ENCODE data around the gene NUP133.
"Not testable (repeated sequence)": the region's sequence is repeated elsewhere in the genome, so short reads cannot be mapped to it uniquely, and the experiment has no call there.

Gene NUP133

DNA sequence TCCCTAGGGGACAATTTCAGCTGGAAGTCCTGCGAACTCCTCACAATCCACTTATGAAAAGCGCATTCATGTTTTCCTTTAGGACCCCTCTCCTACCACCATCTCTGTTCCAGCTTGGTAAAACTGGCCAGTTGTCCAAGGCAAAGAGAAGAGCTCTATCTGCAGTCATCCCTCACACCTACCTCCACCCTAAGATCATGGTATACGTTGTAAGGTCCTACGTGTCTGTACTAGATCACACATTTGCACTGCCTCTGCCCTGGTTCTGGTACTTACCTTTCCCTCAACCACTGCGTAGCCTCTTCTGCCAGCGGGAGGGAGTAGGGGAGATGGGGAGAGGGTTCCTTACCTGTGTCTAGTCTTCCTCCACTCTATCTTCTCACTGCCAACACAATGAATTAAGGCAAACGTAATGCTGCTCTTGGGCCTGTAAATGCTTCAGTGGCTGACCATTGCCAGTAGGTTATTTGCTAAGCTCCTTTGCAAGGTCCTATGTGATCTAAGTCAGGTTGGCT, 739 bp upstream of the NUP133 start:
- no peak for DNase-seq

DNA sequence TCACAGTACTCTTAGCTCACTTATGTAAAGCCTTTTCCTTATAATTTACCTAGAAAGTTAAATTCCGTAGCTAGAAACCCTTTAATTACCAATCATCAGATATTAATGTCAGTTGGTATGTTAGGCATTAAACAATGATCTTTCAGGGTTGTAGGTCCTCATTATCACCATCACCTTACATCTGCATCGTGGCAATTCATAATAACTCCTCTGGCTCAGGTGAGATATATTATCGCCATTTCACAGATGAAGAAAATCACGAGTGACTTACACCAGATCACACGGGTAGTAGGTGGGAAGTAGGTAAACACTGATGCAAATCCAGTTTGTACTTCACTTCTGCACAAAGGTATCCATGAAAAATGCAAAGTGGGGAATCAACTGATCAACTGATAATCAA, 639 bp downstream of the NUP133 start:
- DNase-seq, result no peak

DNA sequence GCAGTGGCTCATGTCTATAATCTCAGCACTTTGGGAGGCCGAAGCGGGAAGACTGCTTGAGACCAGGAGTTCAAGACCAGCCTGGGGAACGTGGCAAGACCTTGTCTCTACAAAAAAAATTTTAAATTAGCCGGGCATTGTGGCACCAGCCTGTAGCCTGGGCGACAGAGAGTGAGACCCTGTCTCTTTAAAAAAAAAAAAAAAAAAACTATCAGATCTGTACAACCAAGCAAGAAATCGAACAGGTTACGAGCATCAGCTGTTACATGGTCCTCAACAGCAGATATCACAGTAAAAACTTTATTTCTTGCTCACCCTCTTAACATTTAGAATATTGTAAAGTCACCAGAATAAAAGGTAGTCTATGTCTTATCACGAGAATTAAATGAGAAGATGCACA, 1.5 kb downstream of the NUP133 start:
- DNase-seq, result no peak

DNA sequence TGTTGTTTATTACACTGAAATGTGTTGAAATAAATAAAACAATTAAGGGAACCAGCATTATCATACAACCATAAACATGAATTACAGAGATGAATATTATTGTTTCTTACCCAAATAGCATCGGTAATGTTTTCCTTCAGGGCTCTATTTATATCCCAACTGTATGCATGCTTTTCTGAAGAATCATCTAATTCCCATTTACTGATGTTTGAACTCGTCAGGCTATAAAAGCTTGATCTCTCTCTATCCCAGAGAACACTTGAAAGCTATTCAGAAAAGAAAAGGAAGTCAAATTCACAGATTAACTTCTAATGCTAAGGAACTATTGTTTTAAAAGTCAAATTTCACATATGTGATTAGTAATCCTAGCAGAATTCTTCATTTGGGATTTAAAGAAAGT, 12.4 kb downstream of the NUP133 start:
- DNase-seq, result no peak

DNA sequence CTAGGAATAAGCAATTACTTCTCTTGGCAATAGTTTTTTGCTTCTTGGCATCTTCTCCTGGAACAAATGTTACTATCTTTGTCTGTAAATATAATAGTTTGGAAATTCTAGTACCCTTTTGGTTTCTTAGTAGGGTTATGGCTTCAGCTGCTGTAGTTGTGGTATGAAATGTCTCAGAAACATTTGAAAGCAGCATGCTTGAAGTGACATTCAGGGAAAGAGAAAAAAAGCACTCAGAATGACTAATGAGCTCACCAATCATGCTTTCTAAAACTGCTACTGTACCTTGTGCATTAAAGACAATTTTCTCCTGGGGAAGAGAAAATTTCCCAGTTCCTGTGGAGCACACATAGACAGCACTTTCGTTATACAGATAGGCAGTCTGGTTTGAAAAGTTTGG, 21.0 kb downstream of the NUP133 start:
- no peak for DNase-seq

DNA sequence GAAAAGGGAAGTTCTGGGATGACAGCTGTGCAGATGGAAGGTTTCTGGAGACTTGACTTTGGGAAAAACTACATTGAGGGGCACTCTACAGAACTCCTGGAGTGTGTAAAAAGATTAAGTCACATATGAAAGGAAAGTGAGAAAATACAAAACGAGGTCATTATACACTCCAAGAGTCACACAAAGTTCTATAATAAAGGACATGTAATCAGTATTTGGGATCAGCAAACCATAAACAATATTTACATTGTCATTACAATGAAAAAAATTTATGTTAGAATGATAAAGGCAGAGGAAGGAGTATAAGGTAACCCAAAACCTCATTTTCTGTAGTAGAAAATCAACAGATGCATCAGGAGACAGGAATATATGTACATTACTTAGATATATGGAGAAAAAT, 22.8 kb downstream of the NUP133 start:
- DNase-seq, result no peak

DNA sequence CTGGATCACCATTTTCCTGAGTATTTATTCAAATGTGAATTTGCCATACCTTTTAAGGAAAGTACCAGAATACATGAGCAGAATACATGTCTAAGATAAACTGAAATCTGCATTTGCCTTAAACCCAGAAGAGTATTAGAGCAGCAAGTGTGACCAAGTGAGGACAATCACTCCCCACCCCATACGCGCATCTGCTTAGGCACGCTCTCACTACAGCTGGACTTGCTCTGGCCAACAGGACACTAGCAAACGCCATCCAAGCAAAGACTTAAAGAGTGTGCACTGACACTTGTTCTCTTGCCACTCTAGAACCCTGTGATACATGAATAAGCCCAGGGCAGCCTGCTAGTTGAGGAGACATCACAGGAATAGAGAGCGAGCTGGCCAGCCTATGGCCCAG, 25.6 kb downstream of the NUP133 start:
- no peak for DNase-seq

DNA sequence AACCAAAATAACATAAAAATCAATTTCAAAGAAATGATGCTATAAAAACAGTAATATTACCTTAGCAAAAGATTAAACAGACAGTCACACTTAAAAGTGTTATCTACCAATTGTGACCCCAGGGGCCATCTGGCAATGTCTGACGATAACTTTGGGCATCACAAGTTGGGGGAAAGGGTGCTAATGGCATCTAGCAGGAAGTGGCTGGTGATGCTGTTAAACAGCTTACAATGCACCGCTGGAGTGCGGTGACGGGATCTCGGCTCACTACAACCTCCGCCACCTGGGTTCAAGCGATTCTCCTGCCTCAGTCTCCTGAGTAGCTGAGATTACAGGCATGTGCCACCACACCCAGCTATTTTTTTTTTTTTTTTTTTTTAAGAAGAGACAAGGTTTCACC, 27.6 kb downstream of the NUP133 start:
- DNase-seq, result no peak

DNA sequence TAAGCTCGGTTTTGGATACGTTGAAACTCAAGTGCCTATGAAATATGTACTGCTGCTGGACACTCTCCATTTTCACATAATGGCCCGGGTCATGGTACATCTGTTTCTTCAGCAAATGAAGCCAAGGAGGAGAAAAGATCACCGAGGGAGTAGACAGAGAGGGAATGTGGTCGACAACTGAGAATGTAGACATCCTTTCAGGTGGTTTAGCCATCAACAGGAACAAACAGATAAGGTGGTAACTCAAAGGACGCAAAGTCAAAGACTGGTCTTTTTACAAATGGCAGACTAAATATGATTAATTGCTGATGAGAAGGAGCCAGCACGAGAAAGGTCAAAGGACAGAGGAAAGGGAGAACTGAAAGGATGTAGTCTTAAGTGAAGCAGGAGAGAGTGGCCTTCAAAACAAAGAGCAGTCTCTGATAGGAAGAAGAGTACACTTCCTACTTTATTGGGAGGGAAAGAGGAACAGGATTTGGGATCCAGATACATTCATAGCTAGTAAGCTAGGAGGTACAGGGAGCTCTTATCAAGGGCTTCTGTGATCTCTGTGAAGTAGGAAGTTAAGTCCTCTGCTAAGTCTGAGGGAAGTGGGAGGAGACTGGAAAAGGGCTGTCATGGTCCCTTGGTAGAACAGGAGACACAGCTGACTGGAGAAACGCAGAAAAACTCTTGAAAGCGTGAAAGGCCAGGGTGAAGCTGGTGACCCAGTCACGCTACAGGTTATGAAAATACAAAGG, 28.3 kb downstream of the NUP133 start:
- DNase-seq, result no peak

DNA sequence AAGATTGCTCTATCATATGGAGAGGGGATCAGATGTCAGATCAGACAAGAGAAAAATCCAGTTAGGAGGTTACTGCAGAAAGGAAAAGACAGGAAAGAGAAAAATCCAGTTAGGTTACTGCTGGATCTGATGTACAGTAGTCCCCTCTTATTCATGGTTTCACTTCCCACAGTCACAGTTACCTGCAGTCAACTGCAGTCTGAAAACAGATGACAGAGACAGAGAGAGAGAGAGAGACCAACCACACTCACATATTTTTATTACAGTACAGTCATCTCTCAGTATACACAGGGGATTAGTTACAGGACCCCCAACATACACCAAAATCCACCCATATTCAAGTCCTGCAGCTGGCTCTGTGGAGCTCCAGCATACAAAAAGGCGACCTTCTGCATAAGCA, 29.3 kb downstream of the NUP133 start:
- no peak for DNase-seq

DNA sequence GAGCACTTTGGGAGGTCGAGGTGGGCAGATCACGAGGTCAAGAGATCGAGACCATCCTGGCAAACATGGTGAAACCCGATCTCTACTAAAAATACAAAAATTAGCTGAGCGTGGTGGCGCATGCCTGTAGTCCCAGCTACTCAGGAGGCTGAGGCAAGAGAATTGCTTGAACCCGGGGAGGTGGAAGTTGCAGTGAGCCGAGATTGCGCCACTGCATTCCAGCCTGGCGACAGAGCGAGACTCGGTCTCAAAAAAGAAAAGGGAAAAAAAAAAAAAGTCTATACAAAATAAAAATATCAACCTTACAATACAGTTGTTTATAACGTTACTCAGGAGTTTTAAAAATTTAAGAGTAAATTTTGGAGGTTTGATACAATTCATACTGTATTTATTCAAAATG, 32.3 kb downstream of the NUP133 start:
- DNase-seq, result not testable (repeated sequence)

DNA sequence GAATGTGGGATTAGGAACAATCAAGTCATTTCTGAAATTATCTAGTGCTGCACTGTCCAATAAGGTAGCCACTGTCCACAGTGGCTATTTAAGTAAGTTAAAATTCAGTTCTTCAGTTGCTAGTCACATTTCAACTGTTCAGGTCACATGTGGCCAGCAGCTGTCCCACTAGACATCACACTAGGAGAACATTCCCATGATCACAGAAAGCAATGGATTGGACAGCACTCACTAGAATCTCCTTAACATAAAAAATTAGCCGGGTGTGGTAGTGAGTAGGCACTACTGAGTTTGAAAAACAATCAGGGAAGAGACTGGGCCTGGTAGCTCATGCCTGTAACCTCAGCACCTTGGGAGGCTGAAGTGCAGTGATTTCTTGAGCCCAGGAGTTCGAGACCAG, 33.6 kb downstream of the NUP133 start:
- no peak for DNase-seq

DNA sequence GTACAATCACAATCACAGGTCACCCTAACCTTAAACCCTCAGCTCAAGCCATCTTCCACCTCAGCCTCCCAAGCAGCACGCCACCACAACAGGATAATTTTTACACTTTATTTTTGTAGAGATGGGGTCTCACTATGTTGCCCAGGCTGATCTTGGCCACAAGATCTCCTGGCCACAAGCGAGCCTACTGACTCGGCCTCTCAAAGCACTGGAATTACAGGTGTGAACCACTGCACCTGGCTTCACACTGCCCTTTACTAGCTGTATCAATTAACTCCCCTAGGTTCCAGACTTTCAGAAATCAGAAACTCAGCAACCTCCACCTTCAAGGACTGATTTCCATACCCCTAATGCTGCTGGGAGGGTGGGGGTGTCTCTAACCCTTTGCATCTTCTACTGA, 37.0 kb downstream of the NUP133 start:
- no peak for DNase-seq

DNA sequence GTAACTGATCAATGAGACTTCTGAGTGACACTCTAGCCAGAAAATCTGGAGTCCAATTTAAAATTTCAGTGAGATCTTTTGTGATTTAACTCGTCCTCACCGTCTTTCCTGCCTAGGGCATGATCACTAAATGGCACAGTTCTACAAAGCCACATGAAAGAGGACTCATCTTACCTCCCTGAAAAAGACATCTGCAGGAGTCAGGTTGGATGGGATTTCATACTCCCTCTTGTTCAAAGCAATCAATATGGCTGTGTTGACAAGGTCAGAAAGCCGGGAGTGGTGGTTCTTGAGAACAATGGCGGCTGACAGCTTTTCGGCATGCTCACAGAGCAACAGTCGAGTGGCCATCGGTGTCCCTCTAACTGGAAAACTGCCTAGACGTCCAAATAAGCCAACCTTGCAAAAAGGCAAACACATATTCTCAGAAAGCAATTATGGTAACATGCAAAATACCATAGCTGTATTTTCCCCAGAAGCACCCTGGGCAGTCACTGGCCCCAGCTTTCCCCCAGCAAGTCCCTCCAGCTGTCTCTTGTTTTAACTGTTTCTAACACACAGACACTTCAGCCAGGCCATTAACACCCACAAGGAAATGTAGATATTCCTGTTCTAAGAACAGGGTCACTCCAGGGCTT, 37.6 kb downstream of the NUP133 start:
- no peak for DNase-seq

DNA sequence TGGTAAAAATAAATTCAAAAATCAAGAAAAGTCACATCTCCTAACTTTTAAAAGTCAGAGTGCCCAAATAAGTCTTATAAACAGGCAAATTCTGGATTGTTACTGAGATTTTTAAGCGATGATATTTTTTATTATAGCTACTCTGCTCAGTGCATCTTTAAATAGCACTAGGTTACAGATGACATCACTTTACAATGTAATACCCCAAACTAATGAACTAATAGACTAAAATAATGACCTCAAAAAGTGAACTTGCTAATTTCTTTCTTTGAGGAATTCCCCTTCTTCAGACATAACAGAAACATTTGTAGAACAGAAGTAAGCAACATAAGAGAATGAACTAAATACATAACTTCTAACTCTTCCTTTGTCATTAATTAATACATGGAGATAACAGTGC, 41.3 kb downstream of the NUP133 start:
- no peak for DNase-seq

DNA sequence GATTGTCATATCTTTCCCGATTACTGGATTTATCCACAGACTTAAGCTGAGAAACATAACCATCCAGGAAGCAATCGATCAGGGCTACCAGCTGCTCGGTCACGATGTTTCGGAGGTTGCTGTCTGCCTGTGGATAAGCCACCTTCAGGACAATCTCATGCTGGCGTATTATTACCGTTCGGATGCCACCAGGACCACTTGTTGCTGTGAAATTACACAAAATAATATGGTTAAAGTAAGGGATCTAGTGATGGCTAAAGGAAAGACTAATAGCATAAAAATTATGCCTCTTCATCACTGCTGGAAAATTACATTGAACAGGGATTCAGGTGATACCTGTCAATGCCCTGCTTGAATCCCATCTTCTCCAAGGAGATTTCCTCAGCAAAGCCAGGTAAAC, 43.5 kb downstream of the NUP133 start:
- no peak for DNase-seq

DNA sequence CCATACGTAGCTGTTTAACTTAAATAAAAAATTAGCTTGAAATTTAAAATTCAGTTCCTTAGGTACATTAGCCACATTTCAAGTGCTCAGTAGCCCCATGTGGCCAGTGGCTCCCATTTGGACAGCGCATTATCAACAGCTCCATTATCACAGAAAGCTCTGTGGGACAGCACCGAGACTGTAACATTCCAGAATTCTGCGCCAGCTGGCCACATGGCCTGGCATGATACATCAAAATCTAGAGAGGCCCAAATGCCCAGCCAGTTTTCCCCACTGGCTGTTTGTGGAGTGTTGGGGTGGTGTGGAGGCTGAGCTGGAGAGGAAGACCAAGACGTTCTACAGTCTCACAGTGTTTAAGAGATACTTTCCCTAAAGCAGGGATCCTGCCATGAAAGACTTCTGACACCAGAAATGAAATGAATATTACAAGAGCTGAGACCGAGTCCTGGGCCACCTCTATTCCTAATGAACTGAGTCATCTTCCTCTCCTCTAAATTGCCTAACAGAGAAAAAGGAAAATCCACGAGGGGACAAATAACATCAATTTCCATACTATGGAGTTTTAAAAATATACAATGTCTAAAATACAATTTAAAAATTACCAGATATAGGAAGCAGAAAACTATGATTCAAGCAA, 47.0 kb downstream of the NUP133 start:
- DNase-seq, result no peak

DNA sequence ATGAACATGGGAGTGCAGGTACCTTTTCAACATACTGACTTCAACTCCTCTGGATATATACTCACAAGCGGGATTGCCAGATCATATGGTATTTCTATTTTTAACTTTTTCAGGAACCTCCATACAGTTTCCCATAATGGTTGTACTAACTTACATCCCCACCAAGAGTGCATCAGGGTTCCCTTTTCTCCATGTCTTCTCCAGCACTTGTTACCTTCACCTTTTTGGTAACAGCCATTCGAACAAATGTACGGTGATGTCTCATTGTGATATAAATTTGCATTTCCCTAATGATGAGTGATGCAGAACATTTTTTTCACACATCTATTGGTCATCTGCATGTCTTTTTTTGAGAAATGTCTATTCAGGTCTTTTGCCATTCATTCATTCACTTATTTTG, 48.3 kb downstream of the NUP133 start:
- no peak for DNase-seq

DNA sequence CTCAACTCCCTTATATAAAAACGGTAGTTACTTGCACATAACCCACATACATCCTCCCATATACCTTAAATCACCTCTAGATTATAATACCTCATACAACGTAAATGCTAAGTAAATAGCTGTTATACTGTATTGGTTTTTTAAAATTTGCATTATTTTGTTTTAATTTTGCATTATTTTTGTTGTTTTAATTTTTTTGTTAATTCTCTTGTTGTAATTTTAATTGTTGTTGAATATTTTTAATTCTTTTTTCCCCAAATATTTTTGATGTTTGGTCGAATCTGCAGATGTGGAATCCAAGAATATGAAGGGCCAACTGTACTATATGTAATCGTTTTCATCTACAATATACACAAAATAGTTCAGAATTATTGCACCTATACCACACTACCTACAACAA, 50.7 kb downstream of the NUP133 start:
- DNase-seq, result no peak

DNA sequence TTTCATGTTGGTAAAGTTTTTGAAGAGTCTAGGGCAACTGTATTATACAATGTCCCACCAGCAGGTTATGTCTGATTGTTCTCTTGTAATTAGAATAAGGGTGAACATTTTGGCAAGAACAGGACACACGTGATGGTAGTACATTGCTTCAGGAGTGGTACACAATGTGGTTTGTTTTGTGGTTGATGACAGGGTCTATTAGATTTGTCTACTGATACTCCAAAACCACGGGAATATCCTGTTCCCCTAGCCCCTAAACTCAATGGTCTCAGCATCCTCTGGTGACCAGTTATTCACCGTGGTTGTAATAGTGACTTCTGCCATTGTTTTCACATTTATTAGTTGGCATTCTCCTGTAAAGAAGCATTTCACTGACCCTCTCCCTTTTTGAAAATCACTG, 52.1 kb downstream of the NUP133 start:
- no peak for DNase-seq

DNA sequence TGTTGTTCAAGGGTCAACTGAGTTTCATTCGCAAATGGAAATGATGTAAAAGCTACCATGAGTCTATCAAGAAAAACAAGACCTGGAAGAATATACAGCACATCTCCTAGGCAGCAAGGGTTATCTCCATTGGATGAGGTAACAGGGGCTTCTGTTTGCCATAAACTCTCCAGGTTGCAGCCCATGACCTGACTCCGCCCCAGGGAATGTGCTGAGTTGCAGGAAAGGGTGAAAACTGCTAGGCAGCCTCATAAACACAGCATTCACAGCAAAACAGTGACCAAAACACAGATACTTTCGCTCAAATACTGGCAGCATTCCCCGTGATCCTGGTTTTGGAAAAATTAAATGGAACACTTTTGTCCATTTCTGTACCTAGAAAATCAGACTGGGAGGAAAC, 54.1 kb downstream of the NUP133 start:
- no peak for DNase-seq

DNA sequence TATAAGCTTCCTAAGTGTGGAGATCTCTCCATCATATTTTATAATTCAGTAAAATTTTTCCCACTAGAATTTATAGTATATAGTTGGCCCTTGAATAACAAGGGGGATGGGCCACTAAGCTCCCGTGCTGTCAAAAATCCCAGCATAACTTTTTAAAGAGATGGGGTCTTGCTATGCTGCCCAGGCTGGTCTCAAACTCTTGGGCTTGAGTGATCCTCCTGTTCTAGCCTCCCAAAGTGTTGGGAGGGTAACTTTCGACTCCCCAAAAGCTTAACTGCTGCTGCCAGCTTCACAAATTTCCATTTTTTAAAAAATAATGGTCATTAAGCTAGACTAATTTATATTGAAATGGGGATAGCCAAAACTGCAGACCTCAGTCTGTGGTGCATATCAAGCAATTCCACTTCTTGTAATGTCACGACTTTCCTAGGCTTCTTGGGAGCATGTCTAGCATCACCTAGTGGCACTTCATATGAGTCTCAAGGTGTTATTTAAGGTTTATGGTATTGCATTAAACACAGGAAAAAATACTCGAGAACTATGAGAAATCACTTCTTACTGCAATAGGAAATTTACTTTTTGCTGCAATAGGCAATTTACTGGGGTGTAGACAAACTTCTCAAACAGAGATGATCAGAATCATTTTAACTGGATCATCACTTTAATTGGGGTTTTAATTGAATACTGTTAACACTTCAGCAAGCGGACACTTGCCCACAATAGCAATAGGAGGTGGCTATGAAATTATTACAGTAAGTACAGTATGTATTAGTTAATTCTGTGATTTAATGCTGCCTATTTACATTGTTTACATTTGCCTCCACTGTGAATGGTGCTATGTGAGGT, 55.0 kb downstream of the NUP133 start:
- DNase-seq, result no peak

DNA sequence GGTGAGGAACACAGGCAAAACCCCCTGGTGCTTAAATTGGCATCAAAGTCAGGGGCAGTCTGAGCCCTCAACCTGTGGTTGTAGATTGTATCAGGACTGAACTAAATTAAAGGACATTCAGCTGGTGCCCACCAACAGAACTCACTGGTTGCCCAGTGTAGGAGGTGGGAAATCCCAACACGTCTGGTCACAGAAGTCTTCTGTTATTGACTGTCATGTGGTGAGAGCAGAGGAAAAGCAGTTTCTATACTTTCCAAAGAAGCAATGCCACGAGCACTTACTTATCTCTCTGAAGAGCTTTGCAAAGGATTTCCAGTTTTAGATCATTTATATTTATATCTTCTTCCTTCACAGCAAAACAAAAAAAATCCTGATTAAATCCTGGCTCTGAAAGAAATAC, 59.3 kb downstream of the NUP133 start:
- no peak for DNase-seq

All from KG1 (cell line).